Fibroblast of skin of right biceps (primary cell): ENCODE results near the gene BMPR1B.
A peak's percentile ranks its signal among the peaks of the same experiment; 100 is the strongest.

Experiments used
- DNase-seq: peaks from one replicate; pipeline ENCODE4 v3.0.0-alpha.2; 2013

The BMPR1B gene

DNA sequence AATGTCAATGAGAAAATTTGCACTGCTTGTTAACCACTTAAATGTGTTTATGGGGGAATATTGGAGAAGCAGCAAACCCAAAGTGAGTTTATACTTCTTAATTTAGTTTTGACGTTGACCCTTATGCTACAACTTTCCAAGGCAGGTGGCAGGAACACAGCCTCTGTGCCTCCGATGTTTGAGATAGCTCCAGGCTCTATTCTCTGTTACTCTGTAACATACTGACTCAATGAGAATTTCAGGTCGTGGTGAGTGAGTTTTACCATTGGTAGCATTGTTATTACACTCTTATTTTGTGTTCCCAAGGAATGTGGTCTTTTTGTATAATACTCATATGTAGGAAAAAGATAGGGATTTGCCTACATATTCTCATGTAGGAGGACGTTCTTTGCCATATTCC is 210.7 kb downstream of the BMPR1B start:
- DNase-seq, result no peak

GRCh38 chr4:94970650-94971049 is 212.9 kb downstream of the BMPR1B start:
- DNase-seq, result no peak

DNA sequence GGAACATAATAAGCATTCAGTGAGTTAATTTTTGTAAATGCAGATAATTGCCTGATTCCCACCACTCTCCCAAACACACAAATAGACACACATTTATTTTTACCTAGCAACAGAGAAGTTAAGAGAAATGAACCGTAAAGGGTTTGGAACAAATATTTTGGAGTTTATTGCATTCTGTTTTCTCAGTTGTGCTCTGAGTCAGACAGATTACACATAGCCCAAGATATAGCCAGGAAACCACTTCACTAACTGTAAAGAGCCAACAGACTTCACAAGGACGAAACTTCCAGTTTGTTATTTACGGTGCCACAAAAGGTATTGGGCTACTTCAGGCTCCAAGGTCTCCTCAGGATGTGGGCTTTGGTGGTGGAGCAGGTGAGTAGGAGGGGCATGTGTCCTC is 217.0 kb downstream of the BMPR1B start:
- peak; percentile 46 for DNase-seq

GRCh38 chr4:94976371-94977011 is 218.7 kb downstream of the BMPR1B start:
- DNase-seq, result peak; percentile 94

- DNase-seq, result peak; percentile 85
Observed at GRCh38 chr4:94978904-94979303, 221.1 kb downstream of the BMPR1B start.

DNA sequence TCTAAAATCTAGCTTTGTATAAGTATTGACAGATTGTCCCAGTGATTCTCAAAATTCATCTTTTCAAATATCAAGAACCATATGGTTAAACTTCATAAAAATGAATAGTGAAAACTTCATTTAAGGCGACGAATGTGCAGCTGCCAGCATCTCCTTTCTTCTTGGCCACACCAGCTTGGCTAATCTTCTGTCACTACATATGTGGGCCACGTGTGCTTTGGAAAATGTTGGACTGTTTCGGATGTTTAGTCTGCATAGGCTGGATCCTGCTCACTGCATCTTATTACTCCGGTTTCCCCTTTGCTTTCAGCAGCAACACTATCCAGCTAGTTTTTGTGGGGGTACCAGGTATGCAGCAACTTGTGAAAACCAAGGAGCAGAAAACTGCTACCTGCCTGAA is 221.9 kb downstream of the BMPR1B start:
- peak; percentile 10 for DNase-seq

GRCh38 chr4:94995684-94996394 is 238.1 kb downstream of the BMPR1B start:
- DNase-seq, result peak; percentile 4

DNA sequence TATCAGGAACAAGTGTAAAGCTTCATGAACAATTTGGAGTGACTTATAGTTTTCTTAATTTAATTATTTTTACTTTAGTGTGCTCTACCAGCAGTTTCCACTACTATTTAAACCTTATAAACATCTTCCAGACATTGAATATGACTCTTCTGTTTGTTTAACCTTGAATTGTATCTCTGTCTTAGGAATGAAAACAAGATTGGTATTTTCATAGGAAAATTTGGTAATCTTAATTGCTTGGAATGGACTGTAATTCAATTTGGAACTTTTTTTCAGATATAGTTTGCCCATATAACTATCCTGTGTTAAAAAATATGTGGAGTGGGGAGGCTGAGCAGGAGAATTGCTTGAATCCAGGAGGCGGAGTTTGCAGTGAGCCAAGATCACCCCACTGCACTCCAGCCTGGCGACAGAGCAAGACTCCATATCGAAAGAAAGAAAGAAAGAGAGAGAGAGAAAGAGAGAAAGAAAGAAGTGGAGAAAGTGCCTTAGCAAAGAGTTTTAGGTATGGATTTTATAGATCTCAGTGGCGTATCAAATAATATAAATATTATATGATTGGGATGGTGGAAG is 242.4 kb downstream of the BMPR1B start:
- no peak for DNase-seq

DNA sequence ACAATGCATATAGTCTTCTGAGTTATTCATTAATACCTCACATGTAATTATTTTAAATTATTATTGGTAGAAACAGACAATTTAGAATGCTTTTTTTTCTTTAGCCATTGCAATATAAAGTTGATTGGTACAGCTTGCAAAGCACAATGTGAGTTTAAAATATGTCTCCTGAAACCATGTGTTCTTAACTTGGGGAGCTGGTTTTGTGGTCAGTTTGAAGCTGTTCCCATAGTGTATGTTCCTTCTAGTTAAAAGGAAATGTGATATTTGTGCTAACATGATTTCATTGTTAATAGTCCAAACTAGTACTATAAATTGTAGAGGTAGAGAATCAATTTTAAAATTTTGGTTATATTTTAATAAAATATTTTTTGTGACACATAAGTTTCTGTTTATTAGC is 247.2 kb downstream of the BMPR1B start:
- DNase-seq, result no peak

DNA sequence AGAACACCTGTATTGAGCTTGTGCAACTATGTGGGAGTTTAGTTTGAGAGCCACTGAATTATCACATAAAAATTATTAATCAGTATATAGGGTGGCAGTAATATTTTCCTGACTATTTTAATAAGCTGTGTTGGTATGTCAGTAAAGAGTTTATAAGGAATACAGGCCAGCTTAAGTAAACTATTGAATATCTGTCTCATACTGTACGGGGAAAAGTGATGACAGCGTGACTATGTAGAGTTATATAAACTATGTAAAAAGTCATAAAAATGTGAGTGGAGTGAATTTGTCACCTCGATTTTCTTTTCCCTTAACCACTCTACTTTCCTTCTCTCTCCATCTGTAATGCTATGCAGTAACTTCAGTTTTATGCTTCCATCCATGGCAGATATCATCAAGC is 250.2 kb downstream of the BMPR1B start:
- no peak for DNase-seq

GRCh38 chr4:95013236-95013635 is 255.5 kb downstream of the BMPR1B start:
- no peak for DNase-seq

DNA sequence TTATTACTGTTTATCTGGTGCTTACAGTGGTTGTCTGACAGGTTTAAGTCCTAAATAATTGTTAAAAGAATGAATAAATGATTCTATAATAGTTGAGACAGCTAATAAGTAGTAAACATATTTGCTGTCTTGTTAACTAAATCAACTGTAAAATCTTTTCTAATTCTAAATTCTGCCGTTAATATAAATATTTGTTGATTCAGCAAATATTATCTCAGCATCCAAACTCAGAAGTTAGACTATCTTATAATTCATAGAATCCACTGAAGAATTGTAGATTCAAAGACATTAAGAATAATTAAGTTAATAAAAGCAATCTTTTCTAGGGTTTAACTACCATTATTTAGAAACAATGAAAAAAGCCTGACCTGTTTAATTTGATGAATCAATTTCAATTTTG is 256.3 kb downstream of the BMPR1B start:
- DNase-seq, result no peak

- no peak for DNase-seq
Observed at GRCh38 chr4:95017305-95018064, 259.7 kb downstream of the BMPR1B start.

- DNase-seq, result no peak
Observed at GRCh38 chr4:95018785-95019184, 261.0 kb downstream of the BMPR1B start.

DNA sequence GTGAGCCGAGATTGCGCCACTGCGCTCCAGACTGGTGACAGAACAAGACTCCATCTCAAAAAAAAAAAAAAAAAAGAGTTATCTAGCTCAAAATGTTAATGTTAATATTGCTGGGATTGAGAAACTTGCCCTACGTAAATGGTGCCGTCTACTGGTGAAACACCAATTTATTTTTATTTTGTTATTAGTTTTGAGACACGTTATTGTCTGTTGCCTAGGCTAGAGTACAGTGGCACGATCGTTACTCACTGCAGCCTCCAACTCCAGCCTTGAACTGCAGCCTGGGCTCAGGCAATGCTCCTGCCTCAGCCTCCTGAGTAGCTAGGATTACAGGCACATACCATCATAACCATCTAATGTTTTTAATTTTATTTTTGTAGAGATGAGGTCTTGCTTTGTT is 262.8 kb downstream of the BMPR1B start:
- DNase-seq, result no peak

DNA sequence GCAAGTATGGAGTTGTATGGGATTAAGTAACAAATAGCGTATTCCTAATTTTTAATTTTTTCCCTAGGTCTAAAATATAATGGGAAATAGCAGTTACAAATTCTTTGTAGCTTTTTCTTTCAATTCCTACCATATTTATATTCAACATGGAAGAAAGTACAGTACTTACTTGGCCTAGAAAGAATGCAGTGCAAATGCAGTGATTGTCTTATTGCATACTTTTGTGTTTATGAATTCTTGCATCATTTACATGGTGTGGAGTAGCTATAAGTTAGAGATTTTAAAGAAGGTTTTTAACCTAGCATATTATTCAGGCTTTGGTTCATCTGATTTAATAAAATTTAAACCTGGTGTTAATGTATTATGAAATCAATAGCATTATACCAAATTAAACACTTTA is 263.3 kb downstream of the BMPR1B start:
- peak; percentile 56 for DNase-seq

DNA sequence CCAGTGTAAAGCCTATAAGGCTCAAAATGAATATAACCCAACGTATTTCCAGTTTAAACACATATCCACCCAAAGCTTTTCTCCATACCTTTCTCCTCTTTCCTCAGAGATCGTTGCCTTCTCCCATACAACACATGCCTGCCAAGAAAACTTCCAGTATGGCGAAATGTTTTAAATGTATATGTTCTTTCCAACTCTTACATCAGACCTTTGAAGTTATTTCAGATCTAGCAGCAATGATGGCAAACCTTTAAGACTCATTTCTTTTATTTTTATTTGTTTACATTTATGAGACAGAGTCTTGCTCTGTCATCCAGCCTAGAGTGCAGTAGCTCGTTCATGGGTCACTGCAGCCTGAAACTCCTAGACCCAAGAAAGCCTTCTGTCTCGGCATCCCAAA is 265.4 kb downstream of the BMPR1B start:
- peak; percentile 16 for DNase-seq

DNA sequence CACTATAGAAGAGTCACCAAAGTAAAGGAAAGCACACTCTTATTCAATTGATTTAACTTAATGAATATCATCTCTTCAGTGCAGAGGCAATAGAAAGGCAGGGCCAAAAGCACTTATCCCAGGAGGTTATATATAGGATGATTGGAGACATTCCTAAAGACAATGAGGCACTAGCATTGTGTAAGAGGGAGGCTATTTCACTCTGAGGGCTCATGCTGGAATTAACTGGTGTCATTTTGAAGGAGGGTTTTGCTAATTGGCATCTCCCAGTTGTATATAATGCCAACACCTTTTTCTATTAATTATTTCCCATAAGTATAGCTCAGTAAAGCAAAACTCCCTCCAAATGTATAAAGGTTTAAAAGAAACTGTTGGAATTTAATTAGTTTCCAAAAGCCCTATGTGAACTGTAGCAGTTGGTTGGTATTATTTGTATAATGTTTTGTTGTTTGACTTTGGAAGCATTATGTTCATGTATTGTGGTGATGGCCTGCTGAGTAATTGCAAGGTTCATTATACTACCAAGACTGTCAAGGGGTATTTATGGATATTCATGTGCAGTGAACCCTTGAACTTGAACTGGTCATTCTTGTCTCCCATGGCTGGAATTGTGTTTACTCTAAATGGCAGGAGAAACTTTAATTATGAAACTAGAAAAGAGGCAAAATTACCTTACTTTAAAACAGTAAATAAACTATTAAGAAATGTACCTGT is 270.3 kb downstream of the BMPR1B start:
- DNase-seq, result no peak

DNA sequence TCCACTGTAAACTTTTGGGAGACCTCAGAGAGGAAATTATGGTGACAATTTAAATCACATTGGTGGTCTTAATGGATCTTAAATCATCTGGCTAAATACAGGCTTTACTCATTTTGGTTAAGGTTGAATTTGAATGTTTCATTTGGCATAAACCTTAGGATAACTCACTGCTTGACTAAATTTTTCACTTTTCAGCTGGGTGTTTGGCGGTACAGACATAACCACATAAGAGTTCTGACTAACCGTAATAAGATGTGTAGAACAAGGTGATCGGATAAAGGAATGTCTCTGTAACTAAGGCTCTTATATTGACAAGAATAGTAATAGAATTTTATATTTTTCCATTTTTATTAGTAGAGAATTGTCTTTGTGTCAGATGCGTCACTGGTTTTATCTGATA is 281.0 kb downstream of the BMPR1B start:
- peak; percentile 14 for DNase-seq

GRCh38 chr4:95044324-95044837 is 286.6 kb downstream of the BMPR1B start:
- no peak for DNase-seq

GRCh38 chr4:95045429-95045828 is 287.7 kb downstream of the BMPR1B start:
- DNase-seq, result no peak

- peak; percentile 16 for DNase-seq
Observed at GRCh38 chr4:95048296-95048695, 290.5 kb downstream of the BMPR1B start.
